Activated T-helper 1 cell treated with Interleukin-2 at 50 U/mL for 16 hours (primary cell): ENCODE data around the gene INTU.
"Not testable (repeated sequence)": the region's sequence is repeated elsewhere in the genome, so short reads cannot be mapped to it uniquely, and the experiment has no call there.

Experiments used
- DNase-seq: peaks from one replicate; pipeline ENCODE4 v3.0.0-alpha.2; 2020; ENCODE audit warnings: low read depth

Gene INTU

DNA sequence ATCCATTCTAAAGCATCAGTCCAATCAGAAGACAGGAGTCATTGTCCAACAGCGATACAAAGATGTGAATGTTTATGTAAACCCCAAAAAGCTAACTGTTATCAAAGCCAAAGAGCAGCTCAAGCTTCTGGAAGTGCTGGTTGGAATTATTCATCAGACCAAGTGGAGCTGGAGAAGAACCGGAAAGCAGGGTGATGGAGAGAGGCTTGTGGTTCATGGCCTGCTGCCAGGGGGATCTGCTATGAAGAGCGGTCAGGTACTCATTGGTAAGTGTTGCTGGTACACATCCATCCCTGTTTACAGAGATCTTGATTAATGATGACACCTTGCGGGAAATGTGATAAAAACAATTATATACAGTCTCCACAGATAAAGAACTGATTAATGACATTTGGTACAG lies 11.0 kb downstream of the INTU start:
- no peak for DNase-seq

DNA sequence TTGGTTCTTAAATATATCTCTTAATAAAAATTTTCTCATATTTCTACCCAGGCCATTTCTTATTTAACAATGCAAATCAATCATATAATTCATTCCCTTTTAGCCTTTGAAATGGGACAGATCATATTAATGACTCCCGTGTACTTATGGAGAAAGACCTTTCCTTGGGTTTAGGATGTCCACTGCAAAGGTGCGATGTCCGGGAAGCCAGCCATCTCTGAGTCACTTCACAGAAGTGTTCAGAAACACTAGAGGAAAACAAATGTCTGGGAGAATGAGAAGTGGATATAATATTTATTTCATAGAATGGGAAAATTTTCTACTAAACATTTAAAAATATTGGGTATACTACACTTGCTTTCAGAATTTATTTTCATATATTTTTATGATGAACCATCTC lies 15.3 kb downstream of the INTU start:
- DNase-seq, result no peak

DNA sequence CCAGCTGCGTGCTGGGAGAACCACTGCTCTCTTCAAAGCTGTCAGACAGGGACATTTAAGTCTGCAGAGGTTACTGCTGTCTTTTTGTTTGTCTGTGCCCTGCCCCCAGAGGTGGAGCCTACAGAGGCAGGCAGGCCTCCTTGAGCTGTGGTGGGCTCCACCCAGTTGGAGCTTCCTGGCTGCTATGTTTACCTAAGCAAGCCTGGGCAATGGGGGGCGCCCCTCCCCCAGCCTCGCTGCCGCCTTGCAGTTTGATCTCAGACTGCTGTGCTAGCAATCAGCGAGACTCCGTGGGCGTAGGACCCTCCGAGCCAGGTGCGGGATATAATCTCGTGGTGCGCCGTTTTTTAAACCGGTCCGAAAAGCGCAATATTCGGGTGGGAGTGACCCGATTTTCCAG lies 22.8 kb downstream of the INTU start:
- DNase-seq, result not testable (repeated sequence)

DNA sequence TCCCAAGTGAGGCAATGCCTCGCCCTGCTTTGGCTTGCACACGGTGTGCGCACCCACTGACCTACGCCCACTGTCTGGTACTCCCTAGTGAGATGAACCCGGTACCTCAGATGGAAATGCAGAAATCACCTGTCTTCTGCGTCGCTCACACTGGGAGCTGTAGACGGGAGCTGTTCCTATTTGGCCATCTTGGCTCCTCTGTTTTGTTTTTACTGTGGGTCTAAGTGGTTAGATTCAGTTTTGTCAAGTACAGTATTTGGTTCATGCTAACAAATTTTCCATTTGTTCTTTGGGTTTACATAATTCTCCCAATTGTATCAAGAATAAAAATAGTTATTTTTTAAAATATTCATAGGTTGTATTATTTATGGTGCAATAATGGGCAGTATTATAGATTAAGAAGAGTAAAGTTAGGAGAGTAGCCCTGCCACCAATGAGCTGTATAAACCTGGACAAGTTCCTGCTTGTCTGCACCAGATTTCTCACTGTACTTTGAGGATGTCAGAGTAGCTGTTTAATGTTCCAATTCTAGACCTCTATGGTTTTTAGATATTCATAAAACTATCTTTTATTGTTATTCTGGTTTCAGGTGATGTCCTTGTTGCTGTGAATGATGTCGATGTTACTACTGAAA lies 23.4 kb downstream of the INTU start:
- no peak for DNase-seq

DNA sequence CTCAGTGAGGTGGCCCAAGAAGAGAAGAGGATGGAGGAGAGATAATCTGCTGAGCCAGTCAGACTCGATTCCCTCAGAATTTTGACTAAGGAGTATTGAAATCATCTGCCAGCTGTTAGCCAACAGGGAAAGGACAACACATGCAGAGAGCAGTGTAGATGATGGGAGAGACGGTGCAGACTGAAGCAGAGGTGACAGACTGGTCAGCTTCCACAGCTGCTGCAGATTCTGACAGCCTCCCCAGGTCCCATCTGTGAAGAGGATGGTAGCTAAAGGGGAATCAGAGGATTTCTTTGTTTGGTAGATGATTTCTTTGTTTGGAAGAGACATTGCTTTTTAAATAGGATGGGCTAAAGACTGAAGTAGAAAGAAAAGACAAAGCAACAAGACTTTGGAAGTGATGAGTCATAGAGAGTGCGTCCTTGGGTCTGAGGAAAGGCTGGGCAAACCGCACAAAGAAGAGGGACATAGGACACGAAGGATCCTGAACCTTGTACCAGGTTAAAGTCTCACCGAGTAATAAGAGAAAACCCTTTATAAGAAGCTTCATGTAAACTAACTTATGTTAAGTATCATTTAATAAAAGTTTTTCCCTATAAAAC lies 27.6 kb downstream of the INTU start:
- no peak for DNase-seq

DNA sequence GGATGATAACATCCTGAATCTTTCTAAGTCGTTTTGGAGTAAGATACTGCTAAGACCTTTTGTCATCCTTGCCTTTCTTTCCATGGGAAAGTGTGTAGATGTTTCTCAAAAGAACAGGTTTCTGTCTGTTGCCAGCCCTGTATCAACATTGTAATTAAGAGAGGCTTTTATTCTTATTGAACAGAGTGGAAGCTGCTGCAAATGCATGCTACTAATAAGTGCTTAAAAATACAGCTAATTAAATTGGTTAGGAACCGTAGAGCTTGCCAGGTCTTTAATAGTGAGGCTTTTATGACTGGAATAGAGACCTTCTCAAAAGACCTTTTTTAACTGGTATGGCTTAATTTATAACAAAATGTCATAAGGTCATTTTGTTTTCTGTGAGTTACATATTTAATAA lies 34.4 kb downstream of the INTU start:
- no peak for DNase-seq

DNA sequence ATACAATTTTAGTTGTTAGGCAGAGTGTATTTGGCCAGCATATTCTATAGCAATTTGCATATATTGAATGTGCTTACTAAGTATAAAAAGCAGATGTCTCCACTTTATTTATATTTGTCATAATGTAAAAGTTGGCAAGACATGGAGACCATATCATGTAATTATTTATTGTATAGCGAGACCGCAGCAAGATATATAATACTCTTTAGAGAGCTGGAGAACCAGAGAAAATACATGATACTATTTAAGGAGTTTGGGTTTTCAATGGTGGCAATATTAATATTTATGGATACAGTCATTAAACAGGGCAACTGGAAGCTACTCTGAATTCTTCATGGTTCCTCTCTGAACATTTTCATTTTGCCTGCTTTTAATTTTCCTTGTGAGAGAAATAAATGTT lies 35.0 kb downstream of the INTU start:
- DNase-seq, result no peak

DNA sequence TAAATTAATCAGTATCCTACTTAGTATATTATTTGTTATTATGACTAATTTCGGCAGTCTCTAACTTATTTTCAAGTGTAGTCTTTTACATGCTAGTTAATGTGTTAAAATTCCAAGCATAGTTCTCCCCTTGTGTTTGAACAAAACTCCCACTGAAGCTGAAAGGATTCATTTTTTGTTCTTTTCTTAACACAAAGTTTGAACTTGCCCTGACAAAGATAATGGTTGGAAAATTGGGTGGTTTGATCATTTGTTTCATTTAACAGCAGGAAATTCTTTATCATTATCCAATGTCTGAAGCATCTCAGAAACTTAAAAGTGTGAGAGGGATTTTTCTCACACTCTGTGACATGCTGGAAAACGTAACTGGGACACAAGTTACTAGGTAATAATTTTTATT lies 36.0 kb downstream of the INTU start:
- DNase-seq, result no peak

DNA sequence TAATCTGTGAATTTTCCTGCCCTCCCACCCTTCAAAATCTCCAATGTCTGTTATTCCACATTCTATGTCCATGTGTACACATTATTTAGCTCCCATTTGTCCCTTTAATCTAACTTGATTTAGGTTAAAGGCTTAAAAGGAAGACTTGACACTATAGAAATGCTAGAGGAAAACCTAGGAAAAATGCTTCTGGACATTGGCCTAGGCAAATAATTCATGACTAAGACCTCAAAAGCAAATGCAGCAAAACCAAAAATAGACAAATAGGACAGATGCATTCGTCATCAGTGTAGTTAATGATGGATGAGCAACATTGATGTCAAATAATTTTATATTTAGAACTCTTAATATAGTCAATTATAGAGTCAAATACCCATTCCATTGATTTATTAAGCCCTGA lies 36.9 kb downstream of the INTU start:
- DNase-seq, result no peak

DNA sequence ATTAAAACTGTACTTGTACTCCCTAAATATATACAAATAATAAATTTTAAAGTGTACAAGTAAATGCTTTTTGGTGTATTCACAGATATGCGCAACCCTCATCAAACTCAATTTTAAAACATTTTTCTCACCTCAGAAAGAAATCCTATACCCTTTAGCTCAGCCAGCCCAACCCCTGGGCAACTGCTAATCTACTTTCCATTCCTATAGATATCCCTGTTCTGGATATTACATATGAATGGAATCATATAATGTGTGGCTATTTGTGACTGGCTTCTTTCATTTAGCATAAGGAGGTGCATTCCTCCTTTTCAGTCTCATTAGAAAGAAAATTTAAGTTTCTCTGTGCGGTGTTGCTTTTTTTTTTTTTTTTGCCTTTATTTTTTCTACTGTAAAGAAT lies 39.4 kb downstream of the INTU start:
- DNase-seq, result no peak

DNA sequence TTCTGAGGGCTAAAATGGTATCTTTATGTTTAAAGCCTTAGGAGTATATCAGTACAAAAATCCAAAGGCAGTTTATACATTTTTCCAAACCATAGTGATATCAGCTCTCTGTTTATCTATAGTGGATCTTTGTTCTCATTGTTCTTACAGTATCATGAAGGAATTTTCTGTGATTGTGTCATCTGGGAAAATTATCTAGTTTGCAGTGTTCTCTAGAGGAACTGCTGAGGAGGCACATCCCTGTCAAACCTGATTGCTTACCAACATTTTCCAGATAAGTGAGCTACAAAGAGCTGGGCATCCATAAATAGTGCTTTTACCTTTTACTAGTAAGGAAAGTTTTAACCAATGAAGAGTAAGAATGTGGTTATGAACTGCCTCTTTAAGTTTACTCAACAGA lies 52.5 kb downstream of the INTU start:
- DNase-seq, result no peak

DNA sequence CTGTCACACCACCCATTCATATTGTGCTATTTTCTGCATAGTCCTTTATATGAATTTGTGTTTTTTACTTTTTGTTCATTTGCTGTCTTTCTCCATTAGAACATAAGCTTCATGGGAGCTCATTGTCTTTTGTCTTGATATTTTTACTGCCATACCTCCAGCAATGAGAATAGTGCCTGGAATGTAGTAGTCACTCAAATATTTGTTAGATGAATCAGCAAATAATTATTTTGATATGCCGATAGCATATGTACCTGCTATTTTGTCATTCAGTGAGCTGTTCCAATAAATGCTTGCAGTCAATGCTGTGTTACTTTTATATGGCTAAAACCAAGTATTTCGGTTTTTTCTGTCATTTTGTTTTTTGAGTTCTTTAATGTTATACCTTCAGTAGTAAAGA lies 53.9 kb downstream of the INTU start:
- no peak for DNase-seq

DNA sequence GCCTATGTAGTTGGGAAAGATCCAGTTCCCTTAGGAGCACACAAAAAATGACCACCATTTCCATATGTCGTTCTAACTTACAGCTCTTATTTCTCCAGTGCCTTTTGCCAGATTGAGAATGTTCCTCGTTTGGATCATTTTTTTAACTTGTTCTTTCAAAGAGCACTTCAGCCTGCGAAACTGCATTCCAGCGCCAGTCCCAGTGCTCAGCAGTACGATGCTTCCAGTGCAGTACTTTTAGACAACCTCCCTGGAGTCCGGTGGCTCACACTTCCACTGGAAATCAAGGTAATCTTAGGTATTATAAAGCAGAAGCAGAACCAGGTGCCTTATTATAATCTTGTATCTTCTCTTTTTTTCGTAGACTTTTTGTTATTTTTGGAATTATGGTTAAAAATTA lies 54.8 kb downstream of the INTU start:
- DNase-seq, result no peak

DNA sequence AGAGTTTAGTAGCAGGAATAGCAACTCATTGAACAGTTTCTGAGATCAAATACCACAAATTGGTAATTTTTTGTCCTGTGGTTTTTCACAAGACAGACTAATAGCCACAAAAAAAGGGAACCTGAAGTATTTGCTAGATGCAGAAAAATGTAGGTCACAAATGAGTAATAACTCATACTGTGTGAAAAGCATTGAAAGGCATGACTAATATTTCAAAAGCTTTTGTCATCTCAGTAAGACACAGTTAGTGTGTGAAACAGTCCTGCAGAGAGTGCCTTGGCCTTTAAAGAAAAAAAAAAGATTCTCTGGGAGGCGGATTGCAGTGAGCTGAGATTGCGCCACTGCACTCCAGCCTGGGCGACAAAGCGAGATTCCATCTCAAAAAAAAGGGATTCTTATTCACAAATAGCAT lies 66.0 kb downstream of the INTU start:
- DNase-seq, result no peak

DNA sequence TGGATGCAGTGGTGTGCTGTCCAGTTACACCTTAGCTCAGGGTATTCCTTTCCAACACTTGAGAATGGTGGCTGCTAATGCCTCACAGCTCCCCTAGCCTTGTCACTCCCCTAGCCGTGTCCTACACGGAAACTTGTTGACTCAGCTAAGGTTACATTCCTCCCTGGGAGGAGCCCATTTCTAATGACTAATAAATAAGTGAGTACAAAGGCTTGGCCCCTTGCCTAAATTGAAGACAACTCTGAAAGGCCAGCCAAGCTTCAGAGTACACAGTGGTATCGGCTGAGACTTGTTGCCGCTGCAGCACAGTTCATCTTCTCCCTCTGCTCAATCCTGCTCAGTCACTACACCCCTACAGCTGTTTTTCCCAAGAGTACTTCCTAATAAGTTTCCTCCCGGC lies 76.2 kb downstream of the INTU start:
- DNase-seq, result no peak

DNA sequence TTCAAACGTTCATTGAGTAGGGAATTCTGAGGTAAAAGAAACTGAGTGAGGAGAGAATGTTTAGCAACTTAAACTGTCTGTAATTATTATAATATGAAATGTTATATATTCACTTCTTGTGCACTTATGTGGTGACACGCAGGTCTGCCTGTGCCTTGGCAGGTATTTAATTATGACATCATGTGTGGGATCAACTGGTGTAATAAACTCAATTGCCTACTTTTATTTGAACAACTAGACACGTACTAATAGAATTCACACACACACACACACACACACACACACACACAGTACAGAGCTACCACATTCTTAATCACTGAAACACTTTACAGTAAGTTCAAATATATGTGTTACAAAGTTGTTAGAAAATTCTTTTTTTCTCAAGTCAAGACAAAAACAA lies 76.7 kb downstream of the INTU start:
- DNase-seq, result no peak

DNA sequence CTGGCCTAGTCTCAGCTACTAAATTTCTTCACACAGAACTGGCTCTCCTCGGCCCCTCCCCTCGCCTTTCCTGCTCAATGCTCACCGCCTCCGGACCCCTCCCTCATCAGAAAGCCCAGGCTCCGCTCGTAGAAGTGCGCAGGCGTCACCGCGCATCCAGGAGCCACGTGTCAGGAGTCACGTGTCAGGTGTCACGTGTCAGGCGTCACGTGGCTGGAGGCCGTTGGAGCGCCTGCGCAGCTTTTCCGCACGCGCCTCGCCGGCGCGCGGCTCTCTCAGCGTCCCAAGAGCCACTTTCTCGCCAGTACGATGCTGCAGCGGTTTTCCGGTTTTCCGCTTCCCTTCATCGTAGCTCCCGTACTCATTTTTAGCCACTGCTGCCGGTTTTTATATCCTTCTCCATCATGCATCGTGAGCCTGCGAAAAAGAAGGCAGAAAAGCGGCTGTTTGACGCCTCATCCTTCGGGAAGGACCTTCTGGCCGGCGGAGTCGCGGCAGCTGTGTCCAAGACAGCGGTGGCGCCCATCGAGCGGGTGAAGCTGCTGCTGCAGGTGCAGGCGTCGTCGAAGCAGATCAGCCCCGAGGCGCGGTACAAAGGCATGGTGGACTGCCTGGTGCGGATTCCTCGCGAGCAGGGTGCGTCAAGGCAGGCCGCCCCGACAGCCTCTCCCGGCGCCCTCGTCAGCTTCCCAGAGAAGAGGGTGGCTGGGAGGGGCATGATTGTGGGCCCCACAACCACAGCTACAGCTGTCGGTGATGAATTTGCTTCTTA lies 97.6 kb downstream of the INTU start, which contains the start of gene SLC25A31:
TSS of gene SLC25A31 (plus strand) at position 259 of the 772 bp plus-strand sequence. CDS start at position 405, 146 bp downstream.
- no peak for DNase-seq

DNA sequence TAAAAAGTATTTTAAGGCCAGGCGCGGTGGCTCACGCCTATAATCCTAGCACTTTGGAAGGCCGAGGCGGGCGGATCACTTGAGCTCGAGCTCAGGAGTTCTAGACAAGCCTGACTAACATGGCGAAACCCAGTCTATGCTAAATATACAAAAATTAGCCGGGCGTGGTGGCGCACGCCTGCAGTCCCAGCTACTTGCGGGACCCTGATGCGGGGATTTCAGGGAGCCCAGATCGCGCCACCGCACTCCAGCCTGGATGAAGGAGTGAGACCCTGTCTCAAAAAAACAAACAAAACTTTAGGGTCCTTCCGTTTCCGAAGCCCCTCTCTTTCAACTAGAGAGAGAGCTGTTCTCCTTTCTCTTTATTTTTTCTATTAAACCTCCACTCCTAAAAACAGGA lies 98.6 kb downstream of the INTU start:
- no peak for DNase-seq

DNA sequence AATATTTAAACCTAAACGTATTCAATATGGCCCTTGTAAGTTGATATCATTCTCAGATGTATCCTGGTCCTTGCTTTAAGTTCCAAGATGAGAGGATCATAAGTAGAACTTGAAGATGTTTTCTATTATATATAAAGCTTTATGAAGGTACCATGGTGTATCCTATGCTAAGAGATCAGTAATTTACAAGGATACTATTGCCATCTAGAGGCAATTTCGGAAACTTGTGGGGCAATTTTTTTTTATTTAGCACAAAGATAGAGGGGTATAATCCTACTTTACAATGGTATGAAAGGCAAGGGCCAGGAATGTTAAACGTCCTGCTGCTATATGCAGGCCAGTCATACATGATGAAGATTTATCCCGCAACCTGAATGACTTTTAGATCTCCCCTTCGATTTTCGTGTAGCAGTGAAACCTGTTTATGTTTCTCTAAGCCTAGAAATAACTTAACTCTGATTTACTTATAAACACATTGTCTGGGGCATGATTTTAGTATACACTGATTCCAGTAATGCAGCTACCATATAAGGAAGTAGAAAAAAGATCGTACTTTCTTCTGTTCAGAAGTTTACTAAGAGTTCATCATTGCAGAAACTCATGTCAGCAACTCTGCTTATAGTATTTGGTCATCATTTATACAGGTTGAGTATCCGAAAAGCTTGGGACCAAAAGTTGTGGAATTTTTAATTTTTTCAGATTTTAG lies 100.0 kb downstream of the INTU start:
- DNase-seq, result no peak

DNA sequence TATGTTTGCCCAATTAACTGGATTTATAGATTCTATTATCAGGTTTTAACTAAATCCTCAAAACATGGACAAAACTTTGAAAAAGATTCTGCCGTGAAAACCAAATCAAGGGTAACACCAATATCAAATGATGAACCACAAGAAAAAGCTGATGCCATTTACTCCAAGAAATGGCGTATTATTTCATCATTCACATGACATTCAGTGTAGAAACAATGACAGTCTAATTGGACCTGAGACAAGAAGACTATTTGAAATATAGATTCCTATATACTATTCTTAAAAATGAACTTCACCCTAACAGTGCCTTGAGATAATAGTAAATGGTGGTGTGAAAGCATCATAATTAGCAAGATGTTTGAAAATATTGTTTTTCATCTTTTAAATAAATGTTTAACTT lies 102.2 kb downstream of the INTU start:
- no peak for DNase-seq

DNA sequence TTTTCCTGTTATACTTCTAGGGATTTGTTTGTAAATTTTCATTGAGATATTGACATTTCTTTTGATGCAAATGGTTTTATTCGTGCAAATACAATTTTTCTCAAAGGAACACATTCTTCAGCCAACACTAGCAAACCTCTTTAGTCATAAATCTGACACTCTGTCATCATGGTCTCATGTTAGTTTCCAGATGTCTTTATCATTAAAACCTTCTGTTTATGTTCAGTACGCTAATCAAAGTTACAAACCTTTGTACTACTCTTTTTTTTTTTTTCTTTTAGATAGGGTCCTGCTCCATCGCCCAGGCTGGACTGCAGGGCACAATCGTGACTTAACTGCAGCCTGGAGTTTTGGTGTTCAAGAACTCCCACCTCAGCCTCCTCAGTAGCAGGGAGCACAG lies 104.5 kb downstream of the INTU start:
- DNase-seq, result no peak

DNA sequence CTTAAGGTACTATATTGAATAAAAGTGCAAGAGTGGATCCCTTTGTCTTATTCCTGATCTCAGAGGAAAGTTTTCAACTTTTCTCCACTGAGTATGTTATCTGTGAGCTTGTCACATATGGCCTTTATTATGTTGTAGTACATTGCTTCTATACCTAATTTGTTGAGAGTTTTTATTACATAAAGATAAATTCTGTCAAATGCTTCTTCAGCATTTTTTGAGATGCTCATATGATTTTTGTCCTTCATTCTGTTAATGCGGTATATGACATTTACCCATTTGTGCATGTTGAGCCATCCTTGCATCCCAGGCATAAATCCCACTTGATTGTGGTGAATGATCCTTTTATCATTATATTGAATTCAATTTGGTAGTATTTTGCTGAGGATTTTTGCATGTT lies 108.5 kb downstream of the INTU start:
- DNase-seq, result no peak

DNA sequence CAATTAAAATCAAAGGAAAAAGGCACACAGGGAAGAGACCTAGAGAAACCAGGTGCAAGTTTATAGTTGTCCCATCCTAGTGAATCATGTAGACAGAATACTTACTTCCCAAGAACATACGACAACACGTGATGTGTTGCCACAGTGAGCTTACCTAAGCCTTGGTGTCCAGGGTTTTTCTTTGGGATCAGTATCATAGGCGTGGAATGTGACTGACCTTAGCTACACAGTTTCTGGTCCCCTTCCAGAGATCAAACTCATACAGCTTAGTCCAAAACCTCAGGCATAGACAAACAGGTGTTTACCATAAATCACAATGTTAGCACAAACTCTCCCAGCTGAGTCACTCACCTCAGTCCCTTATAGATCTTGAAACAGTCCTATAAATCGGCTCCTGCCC lies 115.1 kb downstream of the INTU start:
- DNase-seq, result no peak
